Lower leg skin (tissue), 4 donors: ENCODE measurements around the gene USP7. TPM values are rescaled to one million over a fixed set of nuclear protein-coding genes. Genes with fewer than 3 reads are reported as not detected.
"Not testable (repeated sequence)": the region's sequence is repeated elsewhere in the genome, so short reads cannot be mapped to it uniquely, and the experiment has no call there.

Source experiments
- DNase-seq, 2 donors: peaks; one replicate each; pipeline ENCODE4 v3.0.0-alpha.2; 2019; ENCODE audit warnings: low spot score in 2 of 2
- H3K4me3 ChIP-seq: fragments of 200-600 bp; sonication (generic); 2 replicates; pipeline ENCODE4 v1.5.1; 2017; ENCODE audit warnings: mild to moderate bottlenecking, low read depth; ENCODE audit not compliant: poor library complexity, severe bottlenecking
- POLR2A ChIP-seq, 2 donors: fragments of 450-650 bp; IDR thresholded peaks; one replicate each; pipeline ENCODE4 v1.6.1; 2016 to 2017; ENCODE audit warnings: antibody characterized with exemption in 2 of 2, mild to moderate bottlenecking in 1 of 2, moderate library complexity in 1 of 2
- WGBS, 2 donors: methylation state at CpG; one replicate each; pipeline ENCODE4 v1.1.5; 2018; 5-methylcytosine and 5-hydroxymethylcytosine counted together
- intact Hi-C: fragments of 100-400 bp; cut with DNase I; formaldehyde crosslinking; loops from one replicate; pipeline ENCODE4 v1.15.0; 2023; ENCODE audit warnings: low total_unique reads
- total RNA-seq, 4 donors: library from RNA; depleted of rRNA; stranded (reverse); fragments of >200 nt; gene quantifications; one replicate each; pipeline ENCODE4 v1.1.0, GENCODE V29; 2016
- TF ChIP-seq, protein P1 (sequence below), 3 donors: fragments of 450-650 bp; IDR thresholded peaks; one replicate each; pipeline ENCODE4 v1.5.1; 2016; ENCODE audit warnings: antibody characterized with exemption in 3 of 3, mild to moderate bottlenecking in 3 of 3, moderate library complexity in 2 of 3

Gene USP7
- total RNA-seq, 4 donors from 2014 or later = 80.3 to 105 (median 91.8) TPM

DNA sequence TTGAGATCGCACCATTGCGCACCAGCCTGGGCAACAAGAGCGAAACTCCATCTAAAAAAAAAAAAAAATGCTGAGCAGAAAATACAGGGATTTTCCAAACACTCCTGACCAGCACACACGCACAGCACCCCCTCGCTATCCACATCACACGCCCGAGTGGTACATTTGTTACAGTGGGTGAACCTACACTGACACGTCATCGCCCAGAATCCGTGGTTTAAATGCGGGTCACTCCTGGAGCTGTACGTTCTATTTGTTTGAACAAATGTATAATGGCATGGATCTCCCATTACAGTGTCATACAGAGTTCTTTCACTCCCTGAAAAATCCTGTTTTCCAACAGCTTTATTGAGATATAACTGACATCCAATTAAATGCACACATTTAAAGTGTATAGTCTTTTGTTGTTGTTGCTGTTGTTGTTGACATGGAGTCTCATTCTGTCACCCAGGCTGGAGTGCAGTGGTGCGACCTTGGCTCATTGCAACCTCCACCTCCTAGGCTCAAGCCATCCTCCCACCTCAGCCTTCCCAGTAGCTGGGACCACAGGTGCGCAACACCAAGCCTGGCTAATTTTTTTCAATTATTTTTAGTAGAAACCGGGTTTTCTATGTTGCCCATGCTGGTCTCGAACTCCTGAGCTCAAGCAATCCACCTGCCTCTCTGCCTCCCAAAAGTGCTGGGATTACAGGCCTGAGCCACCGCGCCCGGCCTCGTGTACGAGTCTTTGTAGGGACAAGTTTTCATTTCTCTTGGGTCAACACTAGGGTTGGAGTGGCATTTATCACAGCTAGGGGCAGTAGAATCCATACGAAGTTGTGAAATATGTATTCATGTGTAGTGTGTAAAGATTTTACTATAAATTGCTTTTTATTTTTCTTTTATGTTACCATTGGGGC, 90.5 kb downstream of the USP7 start:
- H3K4me3 ChIP-seq = no peak overlapping the region
- no peak for DNase-seq
- WGBS, 2 donors = 87% methylated on average over 22 of the region's 22 CpGs
- TF ChIP-seq, protein P1, sequence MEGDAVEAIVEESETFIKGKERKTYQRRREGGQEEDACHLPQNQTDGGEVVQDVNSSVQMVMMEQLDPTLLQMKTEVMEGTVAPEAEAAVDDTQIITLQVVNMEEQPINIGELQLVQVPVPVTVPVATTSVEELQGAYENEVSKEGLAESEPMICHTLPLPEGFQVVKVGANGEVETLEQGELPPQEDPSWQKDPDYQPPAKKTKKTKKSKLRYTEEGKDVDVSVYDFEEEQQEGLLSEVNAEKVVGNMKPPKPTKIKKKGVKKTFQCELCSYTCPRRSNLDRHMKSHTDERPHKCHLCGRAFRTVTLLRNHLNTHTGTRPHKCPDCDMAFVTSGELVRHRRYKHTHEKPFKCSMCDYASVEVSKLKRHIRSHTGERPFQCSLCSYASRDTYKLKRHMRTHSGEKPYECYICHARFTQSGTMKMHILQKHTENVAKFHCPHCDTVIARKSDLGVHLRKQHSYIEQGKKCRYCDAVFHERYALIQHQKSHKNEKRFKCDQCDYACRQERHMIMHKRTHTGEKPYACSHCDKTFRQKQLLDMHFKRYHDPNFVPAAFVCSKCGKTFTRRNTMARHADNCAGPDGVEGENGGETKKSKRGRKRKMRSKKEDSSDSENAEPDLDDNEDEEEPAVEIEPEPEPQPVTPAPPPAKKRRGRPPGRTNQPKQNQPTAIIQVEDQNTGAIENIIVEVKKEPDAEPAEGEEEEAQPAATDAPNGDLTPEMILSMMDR (IDR thresholded peaks at IDR 0.05) = no peak
- TF ChIP-seq POLR2A (IDR thresholded peaks at IDR 0.05) = no peak
- intact Hi-C loops = loop anchor here (10.0 kb wide), 1 partner anchor 198 kb away; the partner anchor contains the start of gene ABAT

DNA sequence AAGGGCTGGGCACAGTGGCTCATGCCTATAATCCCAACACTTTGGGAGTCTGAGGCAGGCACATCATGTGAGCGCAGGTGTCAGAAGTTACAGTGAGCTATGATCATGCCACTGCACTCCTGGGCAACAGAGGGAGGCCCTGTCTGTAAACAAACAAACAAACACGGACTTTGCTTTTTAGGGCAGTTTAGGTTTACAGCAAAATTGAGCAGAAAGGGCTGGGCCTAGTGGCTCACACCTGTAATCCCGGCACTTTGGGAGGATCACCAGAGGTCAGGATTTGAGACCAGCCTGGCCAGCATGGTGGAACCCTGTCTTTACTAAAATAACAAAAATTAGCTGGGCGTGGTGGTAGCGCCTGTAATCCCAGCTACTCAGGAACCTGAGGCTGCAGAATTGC, 91.6 kb downstream of the USP7 start:
- no peak overlapping the region for H3K4me3 ChIP-seq
- no peak for DNase-seq
- TF ChIP-seq, protein P1 (IDR thresholded peaks at IDR 0.05) = no peak
- TF ChIP-seq POLR2A (IDR thresholded peaks at IDR 0.05) = no peak
- intact Hi-C loops = loop anchor here (10.0 kb wide), 1 partner anchor 197 kb away; the partner anchor contains the start of gene ABAT
- whole genome bisulfite sequencing, 2 donors = 92 to 96% methylated on average over 5 of the region's 5 CpGs

DNA sequence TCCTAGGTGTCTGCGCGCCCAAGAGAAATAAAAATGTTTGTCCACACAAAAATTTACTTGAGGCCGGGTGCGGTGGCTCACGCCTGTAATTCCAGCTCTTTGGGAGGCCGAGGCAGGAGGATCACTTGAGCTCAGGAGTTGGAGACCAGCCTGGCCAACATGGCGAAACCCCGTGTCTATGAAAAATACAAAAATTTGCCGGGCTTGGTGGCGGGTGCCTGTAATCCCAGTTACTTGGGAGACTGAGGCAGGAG, 93.8 kb downstream of the USP7 start:
- 98 to 100% methylated on average over 10 of the region's 10 CpGs for WGBS, 2 donors
- not testable (repeated sequence) for H3K4me3 ChIP-seq, DNase-seq
- intact Hi-C loops = loop anchor here (10.0 kb wide), 1 partner anchor 195 kb away; the partner anchor contains the start of gene ABAT

DNA sequence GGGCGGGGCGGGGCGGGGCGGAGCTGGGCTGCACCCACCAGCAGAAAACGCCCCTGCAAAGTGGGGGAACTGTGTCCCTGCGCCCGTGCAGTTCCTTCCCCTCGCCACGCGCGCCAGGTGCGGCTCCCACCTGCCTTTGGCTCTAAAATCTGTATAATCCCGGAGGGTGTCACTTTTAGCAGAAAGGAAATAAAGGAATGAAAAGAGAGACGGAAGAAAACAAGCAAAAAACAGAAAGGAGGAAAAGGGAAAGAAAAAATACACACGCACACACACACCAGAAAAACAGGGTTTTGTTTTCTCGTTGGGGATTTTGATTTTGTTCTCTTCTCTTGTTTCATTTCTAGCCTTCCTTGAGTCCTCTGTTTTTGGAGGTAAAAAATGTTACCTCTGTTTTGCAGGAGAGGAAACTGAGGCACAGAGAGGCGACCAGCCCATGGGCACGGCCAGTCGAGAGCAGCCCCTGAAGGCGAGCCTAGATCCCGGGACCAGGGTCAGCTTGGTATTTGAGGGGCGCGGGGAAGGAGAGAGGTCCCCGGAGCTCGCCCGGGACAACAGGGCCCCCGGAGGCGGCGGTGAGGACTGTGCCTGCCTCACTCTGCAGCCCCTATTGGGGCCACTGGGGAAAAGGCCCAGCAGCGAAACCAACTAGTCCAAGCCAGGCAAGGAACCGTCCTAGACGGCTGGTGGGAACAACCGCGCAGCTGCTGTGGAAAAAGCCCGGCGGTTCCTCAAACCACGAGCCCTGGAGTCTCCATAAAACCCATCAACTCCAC, 94.3 kb downstream of the USP7 start:
- WGBS, 2 donors = 35% methylated on average over 37 of the region's 37 CpGs
- DNase-seq = no peak
- no peak overlapping the region for H3K4me3 ChIP-seq
- TF ChIP-seq POLR2A (IDR thresholded peaks at IDR 0.05) = no peak
- TF ChIP-seq, protein P1 (IDR thresholded peaks at IDR 0.05) = no peak
- intact Hi-C loops = no loop called here

DNA sequence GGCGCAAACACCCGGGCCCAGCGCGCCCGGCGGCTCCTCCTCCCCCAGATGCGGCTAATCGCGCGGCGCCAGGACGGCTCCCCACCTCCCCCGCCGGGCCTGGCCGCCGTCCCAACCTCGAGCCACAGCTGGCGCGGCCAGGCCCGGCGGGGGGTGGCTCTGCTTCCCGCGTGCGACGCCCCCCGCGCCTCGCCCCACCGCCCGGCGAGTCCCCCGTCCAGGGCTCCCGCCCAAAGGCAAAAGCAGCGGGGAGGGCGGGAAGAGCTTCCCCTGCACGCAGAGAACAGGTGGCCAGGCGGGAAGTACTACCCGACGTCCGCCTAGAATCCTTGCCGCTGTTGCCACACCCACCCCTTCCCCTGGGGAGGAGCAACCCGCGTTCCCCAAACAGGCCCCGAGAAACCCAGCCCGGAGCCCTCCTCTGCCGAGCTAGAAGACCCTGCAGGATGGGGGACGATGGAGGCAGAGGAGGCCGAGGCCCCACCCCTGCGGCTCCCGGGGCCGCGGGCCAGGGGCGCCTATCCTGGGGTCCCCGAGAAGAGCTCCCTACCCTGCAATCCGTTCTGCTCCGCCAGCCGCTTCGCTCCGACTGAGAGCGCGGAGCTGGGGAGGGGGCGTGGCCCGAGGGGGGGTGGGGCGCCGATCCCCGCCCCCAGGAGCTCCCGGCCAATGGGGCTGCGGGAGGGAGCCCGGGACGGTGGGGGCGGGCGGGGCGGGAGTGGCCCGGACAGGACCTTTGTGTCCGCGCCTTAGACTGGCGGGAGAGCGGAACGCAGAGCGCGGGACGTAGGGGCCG, 95.1 kb downstream of the USP7 start, which contains the start of gene CARHSP1:
TSS of gene CARHSP1 (minus strand) at position 591 of the 796 bp plus-strand sequence. CDS start 9,678 bp downstream, outside the sequence.
- 0 to 1% methylated on average over 21 to 24 of the region's 83 CpGs for WGBS, 2 donors
- DNase-seq = peak; percentile 81 to 97

More for the DNA sequence above, 95.1 kb downstream of the USP7 start, which contains the start of gene CARHSP1:
- peak within 1 kb of the TSS; percentile 46 for H3K4me3 ChIP-seq
- TF ChIP-seq, protein P1 (IDR thresholded peaks at IDR 0.05) = no peak
- no peak for TF ChIP-seq POLR2A (IDR thresholded peaks at IDR 0.05)
- intact Hi-C loops = no loop called here
